NCI-H1694 treated with DMSO at 0.1 percent for 48 hours (cell line): ENCODE measurements around the gene AFF1.

Experiments used
- DNase-seq: peaks from one replicate; lab custom pipeline; 2025; lab: John Stamatoyannopoulos, UW

AFF1 gene

DNA sequence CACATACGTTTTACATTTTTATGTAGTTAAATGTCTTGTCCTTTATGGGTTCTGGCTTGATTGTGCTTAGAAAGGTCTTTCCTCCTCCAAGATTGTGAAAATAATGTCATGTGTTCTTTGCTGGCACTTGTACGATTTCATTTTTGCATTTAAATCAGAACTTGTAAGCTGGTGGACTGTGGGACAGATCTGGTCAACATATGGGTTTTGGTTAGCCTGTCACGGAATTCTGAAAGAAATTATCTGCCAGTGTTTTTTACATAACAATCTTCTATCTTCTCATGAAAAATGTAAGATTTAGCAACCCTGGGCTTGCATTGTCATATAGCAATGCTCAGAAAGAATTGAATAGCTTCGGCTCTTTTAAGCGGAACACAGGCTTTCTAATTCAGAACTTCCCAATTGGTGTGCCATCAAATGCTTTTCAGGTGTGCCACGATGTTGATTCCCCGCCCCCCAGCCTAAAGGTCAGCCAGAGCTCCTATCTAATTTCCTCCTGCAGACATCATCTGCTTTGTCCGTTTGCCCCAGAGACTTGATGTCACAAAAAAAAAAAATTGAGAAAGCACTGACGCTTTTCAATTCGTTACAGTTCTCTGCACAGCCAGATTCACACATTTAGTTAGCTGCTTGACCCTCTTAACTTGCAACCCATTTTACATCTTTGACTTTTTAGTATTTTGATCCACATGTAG, 16.2 kb downstream of the AFF1 start:
- no peak for DNase-seq

DNA sequence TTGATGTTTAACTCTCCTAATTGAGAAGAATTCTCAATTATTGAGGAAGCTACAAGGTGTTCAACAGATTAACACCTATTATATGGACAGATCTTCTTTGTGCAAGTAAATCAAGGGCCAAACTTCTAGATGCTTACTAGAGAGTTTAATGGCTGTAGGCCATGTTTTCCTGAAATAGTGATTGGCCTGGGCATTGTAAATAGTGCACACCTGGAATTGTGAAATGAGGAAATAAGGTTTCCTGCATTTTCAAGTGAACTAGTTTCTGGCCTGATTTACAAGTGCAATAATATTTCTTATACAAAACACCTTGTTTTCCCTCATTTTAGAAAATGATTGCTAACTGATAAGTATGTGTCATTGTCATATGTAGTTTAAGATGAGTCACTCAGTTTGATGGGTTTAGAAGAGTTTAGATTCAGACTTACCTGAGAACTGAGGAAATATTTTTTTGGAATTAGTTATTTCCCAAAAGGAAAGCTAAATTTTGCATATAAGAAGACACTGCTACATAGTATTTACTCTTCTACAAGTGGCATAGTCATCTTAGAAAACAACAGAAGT, 21.2 kb downstream of the AFF1 start:
- DNase-seq = no peak

DNA sequence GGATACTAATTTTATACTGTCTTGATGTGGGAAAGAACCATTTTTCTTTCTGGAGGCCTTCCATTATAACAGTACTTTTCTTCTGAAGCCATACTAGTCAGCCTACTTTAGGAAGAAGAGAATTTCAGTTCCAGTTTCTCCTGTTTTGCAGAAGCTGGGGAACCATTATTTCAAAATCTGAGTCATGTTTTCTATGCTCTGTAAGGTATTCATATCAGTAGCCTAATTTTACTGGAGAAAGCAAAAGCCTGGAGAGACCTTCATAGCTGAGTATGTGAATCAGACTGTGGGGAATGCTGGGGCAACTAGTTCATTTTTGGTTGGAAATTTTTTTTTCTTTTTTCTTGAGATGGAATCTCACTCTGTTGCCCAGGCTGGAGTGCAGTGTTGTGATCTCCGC, 22.4 kb downstream of the AFF1 start:
- DNase-seq = no peak

DNA sequence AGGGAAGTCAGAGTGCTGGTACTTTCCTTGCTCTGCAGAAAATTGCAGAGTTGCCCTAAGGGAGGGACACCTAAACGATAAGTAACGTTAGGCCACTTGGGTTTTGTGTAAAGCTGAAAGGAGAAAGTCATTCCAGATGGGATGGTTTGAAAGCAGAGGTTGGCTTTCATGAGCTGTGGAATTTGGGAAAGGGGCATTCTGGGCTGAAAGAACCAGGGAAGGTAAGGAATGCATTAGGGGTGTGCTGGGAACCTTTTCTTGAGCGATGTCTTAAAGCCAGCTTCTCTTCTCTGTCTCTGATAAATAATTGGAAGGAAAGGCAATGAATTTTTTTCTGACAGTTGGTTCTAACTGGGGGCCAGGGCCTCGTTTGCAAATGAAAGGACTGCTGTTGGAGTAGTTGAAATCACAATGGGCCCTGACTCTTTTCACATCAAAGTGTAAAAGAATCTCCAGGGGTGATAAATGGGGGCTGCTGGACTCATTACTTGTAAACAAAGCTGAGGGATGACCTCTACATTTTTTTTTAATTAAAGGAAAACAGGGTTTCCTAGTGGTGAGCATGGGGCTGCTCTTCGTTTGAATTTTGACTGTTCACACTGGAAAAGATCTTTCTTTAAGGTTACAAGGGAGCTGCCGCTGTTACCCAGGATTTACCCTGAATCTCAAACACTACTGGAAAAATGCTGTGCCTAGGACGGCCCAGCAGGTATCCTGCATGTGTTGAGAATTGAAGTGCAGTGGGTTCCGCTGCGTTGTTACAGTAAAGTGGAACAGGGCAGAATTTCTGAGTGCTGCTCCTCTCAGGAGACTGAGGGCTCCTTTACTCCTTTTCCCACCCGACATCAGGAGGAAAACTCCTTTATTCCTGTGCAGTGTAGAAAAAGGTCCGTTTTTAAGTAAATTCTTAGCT, 25.0 kb downstream of the AFF1 start:
- no peak for DNase-seq

DNA sequence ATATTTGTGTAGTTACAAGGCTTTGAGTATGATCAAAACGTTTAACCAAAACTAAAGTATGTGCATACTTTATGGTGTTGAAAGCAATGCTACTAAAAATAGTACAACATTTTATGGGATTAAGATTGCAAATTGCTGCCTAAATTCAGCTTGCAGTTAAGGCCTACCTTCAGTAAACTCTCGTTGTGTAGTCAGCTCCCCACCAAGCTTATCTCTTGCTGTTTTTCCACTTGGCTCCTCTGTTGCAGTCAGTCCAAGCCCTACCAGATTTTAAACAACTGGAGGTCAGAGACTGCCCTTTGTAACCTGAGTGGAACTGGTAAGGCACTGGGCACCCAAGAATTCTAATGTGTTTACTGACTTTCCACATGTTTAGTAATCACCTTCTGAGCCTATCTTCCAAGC, 25.7 kb downstream of the AFF1 start:
- no peak for DNase-seq

DNA sequence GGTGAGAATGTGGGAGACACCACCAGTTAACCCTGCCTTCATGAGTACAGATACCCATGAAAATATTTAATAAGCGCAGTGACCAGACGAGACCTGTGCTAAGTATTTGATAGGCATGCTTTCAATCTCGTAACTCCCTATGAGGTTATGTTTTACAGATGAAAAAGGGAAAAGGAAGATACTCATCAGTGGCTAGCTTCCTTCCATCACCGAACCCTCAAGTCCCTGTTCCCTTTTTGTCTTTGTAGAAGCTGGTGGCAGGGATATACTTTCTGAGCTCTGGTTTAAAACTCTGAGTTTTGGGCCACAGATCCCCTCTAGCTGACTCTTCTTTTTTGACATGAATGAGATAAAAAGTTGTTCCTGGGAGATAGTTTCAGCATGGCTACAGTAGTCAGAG, 26.3 kb downstream of the AFF1 start:
- no peak for DNase-seq

DNA sequence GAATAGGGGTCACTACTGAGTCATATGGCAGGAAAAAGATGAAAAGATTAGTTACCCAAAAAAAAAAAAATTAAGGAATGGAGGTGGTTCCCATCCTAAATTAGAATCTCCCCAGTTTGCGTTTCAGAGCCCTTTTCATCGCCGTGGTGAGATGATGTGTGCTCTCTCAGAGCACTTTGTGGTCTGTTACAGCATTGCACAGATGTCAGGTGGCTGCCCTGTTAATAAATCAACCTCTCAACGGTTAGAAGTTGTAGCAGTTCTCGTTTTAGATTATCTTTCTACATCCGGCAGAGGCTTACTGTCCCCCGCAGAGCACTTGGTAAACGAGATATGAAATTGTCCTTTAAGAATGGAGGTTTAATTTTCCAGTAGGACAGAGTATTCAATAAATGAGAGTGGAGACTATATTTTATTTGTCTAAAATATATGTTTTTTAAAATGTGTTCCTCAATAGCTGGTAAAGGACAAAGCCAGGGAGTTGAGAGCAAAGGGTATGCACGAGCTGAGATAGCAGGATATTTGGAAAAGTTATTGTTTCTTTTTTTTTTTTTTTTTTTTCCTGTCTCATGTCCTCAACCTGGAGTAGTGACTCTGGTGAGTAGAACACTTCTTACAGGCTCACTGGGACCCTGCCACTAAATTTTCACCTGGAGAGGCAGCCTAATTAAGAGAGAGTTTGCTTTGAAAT, 26.9 kb downstream of the AFF1 start:
- DNase-seq = no peak

DNA sequence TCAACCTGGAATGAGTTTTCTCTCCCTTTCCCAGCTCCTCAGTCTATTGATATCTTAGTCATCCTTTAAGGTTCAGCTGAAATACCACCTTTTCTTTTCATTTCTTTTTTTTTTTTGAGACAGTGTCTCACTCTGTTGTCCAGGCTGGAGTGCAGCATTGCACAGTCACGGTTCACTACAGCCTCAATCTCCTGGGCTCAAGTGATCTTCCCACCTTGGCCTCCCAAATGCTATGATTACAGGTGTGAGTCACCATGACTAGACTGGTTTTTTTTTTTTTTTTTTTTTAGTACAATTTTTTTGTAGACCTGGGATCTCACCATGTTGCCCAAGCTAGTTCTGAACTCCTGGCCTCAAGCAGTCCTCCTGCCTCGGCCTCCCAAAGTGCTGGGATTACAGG, 28.9 kb downstream of the AFF1 start:
- no peak for DNase-seq

DNA sequence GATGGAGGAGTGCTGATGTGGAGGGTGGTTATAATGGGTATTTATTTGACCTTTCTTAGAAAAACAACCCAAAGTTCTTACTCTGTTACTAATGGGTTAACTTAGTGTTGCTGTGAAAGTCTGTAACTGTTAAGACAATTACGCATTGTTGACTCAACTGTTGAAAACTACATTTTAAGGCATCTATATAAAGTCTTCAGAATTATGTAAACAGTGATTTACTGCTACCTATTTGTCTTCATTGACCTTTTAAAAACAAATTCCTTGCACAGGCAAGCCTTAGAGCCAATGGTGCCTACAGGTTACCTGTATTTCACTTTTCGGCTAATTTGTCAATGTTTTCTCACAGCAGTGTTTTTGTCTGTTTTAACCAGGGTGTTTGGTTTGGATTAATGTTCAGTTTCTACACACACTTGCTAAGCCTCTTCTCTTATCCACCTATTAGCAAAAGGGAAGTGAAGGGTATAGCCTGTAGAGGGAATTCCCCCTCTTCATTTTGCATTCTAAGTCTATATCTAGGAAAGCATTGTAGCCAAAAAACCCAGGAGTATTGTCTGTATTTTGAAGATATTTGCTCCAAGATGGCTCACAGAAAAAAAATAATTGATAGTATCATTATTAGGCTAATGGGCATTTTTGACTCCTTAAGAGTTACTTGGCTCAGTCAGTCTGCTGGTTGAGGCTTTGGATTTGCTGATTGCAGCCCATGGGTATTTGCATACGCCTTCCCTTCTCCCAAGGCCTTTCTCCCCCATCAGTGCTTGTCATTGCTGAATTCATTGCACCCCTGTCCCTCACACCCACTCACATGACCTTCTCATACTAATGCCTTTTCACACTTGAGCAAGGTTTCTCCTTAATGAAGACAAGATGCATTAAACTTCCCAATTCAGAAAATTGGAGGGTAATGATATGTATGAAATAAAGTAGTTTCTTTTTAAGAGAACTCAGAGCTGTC, 30.5 kb downstream of the AFF1 start:
- no peak for DNase-seq

DNA sequence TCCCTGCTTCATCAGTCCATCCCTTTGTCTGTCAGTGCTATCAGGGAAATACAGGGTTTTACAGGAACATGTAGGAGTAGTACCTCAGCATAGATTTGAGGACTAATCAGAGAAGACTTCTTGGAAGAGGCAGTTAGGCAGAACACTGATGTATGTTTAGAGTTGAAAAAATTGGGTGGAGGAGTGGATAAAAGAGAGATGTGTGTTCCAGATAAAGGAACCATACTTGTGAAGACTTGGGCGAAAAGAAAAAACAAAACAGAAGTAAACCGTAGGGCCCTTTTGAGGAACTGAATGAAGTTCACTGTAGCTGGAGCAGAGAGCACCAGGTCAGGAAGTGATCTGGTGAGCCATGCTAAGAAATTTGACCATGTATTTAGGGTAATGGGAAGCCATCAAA, 32.3 kb downstream of the AFF1 start:
- no peak for DNase-seq

DNA sequence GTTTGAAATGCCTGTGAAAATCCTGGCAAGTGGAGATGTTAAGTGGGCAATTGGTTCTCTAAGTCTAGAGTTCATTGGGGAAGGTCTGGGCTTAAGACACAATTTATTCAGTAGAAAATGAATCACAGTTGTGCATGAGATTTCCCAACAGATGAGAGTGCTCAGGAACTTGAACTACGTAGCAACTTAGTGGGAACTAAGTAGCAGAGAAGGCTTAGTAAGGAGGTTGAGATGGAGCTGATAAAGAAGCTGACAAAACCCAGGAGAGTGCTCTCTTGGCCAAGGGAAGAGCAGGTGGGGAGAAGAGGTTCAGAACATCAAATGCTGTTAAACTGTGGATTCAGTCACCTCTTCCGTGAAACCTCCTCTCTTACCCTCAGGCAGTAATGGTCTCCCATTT, 33.0 kb downstream of the AFF1 start:
- DNase-seq = no peak

DNA sequence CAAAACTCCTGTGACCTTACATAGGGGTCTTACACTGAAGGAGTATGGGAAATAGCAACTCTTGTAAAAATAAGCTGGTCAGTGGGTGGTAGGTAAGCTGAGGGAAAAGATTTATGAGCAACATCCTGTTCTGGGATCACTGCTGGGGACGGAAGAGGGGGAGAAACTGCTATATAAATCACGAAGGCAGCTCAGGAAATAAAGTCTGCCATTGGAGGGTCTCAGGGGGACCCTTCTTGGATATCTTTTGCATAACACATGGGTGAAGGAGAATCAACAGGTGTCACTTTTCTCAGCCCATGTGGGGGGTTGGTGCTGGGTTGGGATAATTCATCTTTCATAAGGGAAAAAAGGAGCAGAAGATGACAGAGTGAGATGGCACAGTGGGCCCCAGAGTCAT, 33.7 kb downstream of the AFF1 start:
- DNase-seq = no peak

DNA sequence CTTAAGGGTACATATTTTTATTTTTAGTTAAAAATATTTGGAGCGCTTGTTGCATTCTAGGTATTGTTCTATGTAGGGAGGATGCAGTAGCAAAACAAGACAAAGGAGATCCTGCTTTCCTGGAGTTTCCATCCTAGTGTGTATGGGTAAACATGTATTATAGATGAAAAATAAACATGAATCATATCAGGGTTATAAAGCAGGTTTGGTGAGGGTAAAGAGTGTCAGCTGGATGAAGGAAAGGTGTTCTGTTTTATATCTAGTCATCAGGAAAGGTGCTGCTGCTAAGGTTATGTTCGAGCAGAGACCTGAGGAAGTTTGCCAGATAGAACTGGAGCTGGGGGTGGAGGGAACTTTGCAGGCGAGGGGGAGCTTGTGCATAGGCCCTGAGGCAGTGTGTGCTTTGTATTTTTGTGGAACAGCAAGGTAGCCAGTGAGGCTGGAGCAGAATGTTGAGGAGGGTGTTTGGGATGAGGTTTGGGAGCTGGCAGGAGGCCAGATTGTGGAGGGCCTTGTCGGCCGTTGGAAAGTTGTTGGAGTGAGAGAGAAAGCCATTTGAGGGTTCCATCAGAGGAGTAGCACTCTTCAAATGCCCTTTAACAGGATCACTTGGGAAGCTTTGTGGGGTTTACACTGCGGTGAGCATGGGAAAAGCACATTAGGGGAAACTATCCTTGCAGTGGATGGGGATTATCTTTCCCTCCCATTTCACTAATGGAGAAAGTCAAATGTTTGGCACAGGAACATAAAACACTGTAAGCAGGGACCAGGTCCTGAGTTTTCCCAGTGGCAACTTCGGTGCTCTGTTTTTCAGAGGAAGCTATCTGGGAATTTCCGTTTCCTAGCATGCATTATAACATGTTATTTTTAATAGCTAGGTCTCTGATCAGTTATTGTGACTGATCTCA, 35.9 kb downstream of the AFF1 start:
- no peak for DNase-seq

DNA sequence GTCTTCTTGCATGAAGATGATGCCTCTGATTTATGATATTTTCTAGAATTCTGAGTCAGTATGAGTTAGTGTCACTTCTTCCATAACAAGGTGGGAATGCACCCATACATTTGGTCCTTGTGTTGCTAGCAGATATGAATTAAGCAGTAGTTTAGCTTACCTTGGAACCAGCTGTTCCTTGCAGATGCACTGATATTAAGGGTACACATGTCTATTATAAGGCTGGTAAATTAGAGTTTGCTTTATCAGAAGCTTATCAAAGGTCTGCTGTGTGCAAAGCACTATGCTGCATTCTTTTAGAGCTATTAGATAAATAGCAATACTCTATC, 36.5 kb downstream of the AFF1 start:
- DNase-seq = no peak

DNA sequence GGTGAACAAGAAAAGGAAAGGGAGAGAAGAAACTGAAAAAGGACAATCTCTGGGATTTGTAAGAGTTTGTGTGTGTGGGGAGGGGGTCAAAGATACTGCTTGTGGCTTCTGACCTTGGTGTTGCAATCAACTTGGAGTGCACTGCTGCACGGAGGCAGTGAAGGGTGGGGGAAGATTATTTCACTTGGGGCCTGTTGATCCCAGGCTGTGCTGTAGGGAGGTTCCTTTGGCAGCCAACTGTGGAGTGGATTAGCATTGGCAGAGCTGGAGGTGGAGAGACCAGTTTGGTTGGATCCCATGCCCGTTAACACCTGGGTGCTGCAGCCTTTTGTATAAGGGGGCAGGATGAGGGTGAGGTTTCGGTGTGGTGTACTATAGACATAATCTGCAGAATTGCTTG, 38.2 kb downstream of the AFF1 start:
- DNase-seq = no peak

DNA sequence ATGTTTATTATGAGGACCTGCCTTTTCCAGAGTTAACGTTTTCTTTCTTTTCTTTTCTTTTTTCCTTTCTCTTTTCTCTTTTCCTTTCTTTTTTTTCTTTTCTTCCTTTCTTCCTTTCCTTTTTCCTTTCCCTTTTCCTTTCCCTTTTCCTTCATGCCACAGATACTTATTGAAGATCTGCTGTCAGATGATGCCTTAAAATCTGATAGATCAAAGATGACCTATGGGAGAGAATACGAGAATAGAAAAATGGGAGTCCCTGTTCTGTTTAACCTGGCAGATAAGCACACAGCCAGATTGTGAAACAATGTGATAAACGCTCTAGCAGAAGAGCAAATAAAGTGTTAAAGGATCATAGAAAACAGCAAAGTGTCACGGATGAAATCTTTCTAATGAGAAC, 38.9 kb downstream of the AFF1 start:
- no peak for DNase-seq

DNA sequence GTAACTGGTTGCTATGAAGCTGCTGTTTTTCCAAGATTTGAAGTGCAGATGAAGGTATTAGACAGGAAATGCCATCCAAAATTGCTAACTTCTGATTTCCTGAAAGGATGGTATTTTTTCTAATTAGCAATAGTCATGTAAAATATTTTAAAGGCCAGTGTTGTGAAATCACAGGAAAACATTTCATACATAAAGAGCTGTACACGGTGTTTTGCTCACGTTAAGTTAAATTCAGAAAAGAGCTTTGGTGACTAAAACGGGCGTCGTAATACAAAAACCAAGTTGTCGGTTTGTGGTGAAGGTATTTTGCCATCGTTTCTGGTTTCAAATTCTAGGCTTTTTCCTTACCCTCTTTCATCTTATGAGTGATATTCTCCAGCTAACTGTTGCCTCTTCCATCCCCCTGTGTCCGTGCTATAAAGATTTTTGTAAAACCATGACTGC, 39.8 kb downstream of the AFF1 start:
- DNase-seq = no peak

DNA sequence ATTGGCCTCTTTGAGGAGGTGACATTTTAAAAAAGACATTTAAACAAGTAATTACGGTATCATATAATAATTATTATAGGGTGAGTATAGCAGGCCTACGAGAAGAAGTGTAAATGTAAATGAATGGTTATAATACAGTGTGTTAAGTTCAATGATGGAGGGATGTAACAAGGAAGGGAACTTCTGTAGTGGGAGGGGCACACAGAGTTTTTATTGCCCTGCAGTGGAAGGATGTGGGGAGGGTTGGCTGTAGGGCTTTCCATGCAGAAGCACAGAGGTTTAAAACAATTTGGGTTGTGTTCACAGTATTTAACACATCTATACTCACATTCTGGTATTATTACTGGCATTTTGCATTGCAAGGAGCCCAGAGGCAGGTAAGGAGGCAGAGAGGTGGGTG, 41.1 kb downstream of the AFF1 start:
- no peak for DNase-seq

DNA sequence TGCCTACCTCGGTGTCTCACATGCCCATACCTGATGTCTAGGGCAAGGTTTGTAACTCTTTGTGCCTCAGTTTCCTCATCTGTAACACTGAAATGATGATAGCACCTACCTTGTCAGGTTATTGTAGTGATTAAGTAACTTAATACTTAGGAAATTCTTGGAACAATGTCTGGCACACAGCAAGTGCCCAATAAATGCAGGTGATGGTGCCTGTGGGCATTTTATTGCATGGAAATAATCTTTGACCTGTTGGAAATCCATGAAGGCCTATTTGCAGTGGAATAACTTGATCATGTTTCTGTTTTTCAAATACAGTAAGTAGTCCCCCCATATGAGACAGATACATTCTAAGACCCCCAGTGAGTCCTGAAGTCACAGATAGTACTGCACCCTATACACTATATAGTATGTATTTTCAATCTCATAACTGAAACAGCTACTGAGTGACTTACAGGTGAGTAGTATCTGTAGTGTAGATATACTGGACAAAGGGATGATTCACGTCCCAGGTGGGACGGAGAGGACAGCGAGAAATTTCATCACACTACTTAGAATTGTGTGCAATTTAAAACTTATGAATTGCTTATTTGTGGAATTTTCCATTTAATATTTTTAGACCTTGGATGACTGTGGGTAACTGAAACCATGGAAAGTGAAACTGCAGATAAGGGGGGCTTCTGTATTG, 42.1 kb downstream of the AFF1 start:
- no peak for DNase-seq

DNA sequence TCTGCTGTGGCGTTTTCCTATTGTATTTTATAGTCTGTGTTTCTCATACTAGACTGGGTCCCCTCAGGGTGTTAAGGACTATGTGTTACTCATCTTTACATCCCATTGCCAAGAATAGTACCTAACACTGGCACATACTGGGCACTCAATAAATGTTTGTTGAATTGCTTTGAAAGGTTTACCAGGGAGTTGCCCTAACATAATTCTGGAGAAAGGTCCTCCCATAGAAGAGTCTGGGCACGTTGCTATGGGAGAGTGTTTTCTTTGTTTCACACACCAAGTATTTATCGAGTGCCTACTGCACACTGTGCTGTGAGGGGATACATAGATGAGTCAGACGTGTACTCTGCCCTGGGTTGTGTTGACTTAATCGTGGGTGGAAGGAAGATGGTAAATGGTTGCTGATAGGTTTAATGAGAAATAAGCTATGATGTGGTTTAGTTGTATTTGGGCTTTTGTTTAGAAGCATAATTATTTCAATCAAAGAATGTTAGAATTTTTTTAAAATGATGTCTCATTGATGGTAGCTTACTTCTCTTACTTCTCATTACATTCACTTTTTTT, 42.9 kb downstream of the AFF1 start:
- no peak for DNase-seq
